GM12801 (cell line): ENCODE data around the gene AKAP5.

Experiments used
- TF ChIP-seq, protein P1 (sequence below): IDR thresholded peaks from one replicate; pipeline ENCODE4 v1.5.1; 2011; ENCODE audit warnings: control low read depth; ENCODE audit not compliant: insufficient read length; ENCODE audit errors: extremely low read depth

Gene AKAP5

DNA sequence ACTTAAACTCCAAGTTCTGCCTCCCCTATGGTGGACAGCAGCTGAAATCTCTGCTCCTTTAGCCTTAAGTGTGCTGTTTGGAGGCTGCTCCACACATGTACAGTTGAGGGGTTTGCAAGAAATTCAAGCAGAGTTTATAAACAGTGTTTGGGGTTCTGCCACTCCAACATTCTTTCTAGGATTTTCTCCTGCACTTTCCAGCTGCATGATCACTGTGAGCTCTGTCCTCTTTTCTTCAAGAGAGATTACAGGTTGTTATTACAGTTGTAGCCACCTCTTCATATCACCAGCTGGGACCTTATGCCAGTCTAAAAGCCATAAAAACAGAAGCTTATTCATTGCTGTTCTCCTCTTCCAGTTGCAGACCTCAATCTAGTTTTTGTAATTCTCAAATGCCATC, 30.0 kb downstream of the AKAP5 start:
- TF ChIP-seq, protein P1, sequence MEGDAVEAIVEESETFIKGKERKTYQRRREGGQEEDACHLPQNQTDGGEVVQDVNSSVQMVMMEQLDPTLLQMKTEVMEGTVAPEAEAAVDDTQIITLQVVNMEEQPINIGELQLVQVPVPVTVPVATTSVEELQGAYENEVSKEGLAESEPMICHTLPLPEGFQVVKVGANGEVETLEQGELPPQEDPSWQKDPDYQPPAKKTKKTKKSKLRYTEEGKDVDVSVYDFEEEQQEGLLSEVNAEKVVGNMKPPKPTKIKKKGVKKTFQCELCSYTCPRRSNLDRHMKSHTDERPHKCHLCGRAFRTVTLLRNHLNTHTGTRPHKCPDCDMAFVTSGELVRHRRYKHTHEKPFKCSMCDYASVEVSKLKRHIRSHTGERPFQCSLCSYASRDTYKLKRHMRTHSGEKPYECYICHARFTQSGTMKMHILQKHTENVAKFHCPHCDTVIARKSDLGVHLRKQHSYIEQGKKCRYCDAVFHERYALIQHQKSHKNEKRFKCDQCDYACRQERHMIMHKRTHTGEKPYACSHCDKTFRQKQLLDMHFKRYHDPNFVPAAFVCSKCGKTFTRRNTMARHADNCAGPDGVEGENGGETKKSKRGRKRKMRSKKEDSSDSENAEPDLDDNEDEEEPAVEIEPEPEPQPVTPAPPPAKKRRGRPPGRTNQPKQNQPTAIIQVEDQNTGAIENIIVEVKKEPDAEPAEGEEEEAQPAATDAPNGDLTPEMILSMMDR = no peak

DNA sequence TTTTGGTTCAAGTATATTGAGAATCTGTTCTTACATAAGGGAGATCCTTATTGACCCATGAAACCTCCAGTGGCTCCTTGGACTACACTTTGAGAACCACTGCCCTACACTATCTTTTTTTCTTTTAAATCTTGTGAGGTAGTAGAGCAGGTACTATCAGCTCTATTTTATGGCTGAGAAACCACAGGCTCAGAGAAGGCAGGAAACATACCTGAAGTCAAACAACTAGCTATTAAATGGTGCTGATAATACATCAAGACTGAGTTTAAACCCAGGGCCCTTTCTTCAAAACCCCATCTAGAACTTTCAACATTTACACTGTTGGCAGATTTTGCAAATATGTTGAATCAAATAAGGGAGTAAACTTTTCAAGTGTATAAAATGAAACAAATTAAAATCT, 31.5 kb downstream of the AKAP5 start:
- TF ChIP-seq, protein P1 = no peak

DNA sequence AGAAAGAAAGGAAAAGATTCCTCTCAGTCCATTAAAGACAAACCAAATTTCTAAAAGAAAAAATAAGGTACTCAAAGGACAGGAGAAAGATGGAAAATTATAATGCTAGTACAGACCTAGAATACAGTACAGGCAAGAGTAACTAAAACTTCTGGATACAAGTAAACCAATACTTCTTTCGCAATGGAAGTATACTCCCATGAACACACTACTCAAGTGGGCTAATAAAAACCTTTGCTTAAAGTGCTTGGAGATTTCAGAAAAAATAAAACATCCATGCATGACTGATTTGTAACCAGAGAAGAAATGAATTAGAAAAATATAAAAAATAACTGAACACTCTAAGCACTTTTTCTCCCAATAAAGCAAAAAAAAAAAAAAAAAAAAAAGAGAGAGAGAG, 34.8 kb downstream of the AKAP5 start:
- TF ChIP-seq, protein P1 = no peak

DNA sequence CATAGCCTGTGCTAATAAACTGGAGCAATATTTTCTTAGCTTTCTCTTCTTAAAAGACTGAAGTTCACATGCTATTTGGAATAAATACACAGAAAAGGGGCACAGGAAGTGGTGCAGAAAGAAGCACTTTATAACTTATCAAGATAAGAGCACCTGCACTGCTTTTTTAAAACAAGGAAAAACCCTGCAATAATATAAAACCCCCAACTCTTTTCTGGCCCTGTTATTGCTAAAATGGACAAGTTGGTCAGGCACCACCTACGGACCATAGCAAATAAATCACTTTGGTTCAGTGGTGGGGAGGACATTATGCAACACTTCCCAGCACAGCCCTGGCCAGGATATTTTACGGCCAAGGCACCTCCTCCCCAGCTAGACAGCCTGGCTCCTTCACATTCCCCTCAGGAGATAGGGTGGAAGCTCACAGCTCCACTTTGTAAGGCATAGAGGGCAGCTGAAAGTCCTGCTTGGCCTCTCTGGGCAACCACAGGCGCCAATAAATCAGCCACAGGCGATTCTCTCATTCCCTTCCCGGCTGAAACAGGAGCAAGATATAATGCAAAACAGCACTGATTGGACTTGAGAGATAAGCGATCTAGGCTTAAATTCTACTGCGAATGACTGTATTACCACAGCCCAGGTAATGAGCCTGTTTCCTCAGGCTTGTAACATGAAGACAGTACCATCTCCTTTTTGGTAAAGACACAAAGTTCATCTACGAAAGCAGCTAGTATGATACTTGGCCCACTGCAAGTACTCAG, 36.3 kb downstream of the AKAP5 start:
- TF ChIP-seq, protein P1 = no peak

DNA sequence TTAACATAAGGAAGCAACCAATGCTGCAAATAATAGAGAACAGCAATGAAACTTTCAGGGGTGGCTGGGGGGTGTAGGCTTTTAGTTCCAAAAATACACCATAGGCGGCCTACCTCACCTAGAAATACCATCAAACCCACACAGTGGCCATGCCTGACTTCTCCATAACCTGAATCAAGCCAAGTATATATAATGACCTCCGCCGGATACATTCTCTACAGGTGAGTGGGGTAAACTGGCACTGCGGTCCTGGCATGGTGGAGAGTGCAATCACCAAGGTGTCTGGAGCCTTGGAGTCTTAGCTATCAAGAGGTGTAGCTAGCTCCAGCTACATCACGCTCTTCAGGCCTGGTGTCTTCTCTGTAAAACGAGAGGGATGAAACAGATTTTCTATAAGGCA, 37.2 kb downstream of the AKAP5 start:
- TF ChIP-seq, protein P1 = no peak

DNA sequence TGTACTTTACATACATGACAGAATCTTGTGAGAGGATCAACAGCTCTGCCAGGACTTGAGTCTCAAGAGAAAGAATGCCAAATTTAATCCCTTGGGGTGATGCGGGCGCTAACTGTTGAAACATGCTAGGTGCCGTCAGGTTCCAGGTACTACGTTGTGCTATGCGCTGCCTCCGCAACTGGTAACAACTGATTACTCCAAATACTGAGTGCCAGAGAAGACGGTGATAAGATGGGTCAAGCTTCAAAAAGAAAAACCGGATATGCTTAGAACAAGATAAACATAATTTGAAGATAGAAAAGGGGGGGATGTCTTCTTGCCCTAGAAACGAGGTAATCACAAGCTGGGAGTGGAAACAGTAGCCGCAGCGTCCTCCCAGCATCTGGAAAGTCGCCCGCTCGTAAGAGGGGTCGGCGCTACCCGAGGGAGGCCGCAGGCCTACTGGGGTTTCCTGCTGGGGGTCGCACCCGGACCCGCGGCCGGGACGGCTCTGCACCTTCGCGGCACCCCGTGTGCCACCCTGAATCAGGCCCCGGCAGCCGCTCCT, 37.7 kb downstream of the AKAP5 start:
- TF ChIP-seq, protein P1 = no peak

DNA sequence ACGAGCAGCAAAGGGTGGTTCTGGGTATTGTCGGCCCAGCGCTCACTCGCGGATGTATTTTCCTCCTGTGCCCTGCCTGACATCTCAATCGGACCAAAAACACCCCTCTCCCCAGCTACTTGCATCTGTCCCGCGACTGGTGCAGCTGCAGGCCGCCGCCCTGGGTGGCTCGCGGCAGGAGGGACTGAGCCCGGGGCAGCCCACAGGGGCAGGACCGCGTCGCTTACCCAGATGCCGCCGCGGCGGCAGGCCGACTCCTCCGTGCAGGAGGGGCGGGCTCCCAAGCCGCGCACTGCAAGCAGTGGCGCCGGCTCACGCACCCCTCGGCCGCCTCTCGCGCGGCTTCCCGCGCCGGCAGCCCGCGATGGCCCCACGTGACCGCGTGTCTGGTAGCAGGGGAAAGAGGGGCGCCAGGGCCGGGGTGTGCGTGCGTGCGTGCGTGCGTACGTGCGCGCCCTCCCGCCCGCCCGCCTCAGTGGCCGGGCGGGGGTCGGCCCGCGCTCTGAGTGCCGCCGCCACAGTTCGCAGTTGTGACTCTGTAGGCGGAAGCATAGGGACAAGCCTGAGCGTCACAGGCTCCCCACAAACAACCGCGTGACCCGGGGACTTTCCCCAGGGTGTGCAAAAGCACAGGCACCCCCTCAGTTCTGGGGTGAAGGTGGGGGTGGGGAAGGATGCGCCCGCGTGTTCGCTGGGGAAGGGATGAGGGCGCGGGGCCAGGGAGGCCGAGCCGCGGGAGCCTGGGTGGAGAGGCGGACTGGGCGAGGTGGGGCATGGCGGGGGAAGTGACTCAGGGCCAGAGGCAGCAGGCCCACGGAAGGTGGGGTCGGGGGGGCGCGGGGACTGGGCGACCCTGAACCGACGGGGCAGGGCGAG, 38.4 kb downstream of the AKAP5 start, which contains the start of gene ZBTB25:
Gene ZBTB25, minus strand, starts transcription at position 405 of the 876 bp plus-strand sequence. CDS start 13,305 bp downstream, outside the sequence.
- TF ChIP-seq, protein P1 = no peak
